Astrocyte (in vitro differentiated cells and primary cell): ENCODE results near the gene SEC22C. TPM values are rescaled to one million over a fixed set of nuclear protein-coding genes. Genes with fewer than 3 reads are reported as not detected.

Source experiments
- DNase-seq: peaks from one replicate; pipeline ENCODE4 v3.0.0-alpha.2; 2010; ENCODE audit warnings: low read depth
- FAIRE-seq: peaks from 2 replicates; lab custom pipeline; 2011; peaks lifted over from hg19 to GRCh38; lab: Jason Lieb, UNC
- H2AFZ ChIP-seq: 2 replicates; pipeline ENCODE4 v1.6.0; 2012; ENCODE audit warnings: low read depth, low read length, inconsistent platforms
- H3K27ac ChIP-seq: 2 replicates; pipeline ENCODE4 v1.5.1; 2011; ENCODE audit warnings: low read depth, low read length, inconsistent platforms
- H3K27me3 ChIP-seq: 2 replicates; pipeline ENCODE4 v1.6.0; 2011; ENCODE audit warnings: low read length, inconsistent platforms; ENCODE audit not compliant: insufficient read depth
- H3K36me3 ChIP-seq: 2 replicates; pipeline ENCODE4 v1.5.1; 2011; ENCODE audit warnings: low read length, inconsistent platforms; ENCODE audit not compliant: insufficient read depth
- H3K4me1 ChIP-seq: 2 replicates; pipeline ENCODE4 v1.5.1; 2011; ENCODE audit warnings: low read length, inconsistent platforms; ENCODE audit not compliant: insufficient read depth
- H3K4me2 ChIP-seq: 2 replicates; pipeline ENCODE4 v1.6.0; 2012; ENCODE audit warnings: low read length, inconsistent platforms
- H3K4me3 ChIP-seq: 2 replicates; pipeline ENCODE4 v1.5.1; 2011; ENCODE audit warnings: low read depth, mild to moderate bottlenecking, low read length, inconsistent platforms; ENCODE audit not compliant: insufficient read depth
- H3K79me2 ChIP-seq: 2 replicates; pipeline ENCODE4 v1.6.0; 2012; ENCODE audit warnings: mild to moderate bottlenecking, low read length, inconsistent platforms; ENCODE audit not compliant: insufficient read depth
- H3K9ac ChIP-seq: 2 replicates; pipeline ENCODE4 v1.6.0; 2012; ENCODE audit warnings: mild to moderate bottlenecking, low read length, inconsistent platforms
- H3K9me3 ChIP-seq: 2 replicates; pipeline ENCODE4 v1.5.1; 2012; ENCODE audit warnings: low read depth, mild to moderate bottlenecking, low read length, inconsistent platforms; ENCODE audit not compliant: insufficient read depth
- H4K20me1 ChIP-seq: 2 replicates; pipeline ENCODE4 v1.6.0; 2012; ENCODE audit warnings: low read length, inconsistent platforms; ENCODE audit not compliant: insufficient read depth
- H3K27ac Mint-ChIP-seq: one replicate; pipeline ENCODE4 v1.8.0; 2021; ENCODE audit warnings: mild to moderate bottlenecking, mixed read lengths; ENCODE audit not compliant: unreplicated experiment
- H3K27me3 Mint-ChIP-seq: one replicate; pipeline ENCODE4 v1.8.0; 2021; ENCODE audit warnings: low read depth, mixed read lengths; ENCODE audit not compliant: unreplicated experiment
- H3K36me3 Mint-ChIP-seq: one replicate; pipeline ENCODE4 v1.8.0; 2021; ENCODE audit warnings: low read depth, mixed read lengths; ENCODE audit not compliant: unreplicated experiment
- H3K4me1 Mint-ChIP-seq: one replicate; pipeline ENCODE4 v1.8.0; 2021; ENCODE audit warnings: low read depth, mixed read lengths; ENCODE audit not compliant: unreplicated experiment
- H3K4me3 Mint-ChIP-seq: one replicate; pipeline ENCODE4 v1.8.0; 2021; ENCODE audit warnings: mild to moderate bottlenecking, moderate library complexity, mixed read lengths; ENCODE audit not compliant: unreplicated experiment
- H3K9me3 Mint-ChIP-seq: one replicate; pipeline ENCODE4 v1.8.0; 2021; ENCODE audit warnings: mild to moderate bottlenecking, mixed read lengths; ENCODE audit not compliant: unreplicated experiment
- CTCF ChIP-seq: IDR thresholded peaks from 2 replicates; pipeline ENCODE4 v1.5.1; 2011; ENCODE audit warnings: low read depth, mild to moderate bottlenecking, inconsistent platforms, low read length, moderate library complexity; ENCODE audit not compliant: insufficient read depth
- EZH2 ChIP-seq: IDR thresholded peaks from 2 replicates; pipeline ENCODE4 v1.6.1; 2012; ENCODE audit warnings: mild to moderate bottlenecking, low read length, inconsistent platforms; ENCODE audit not compliant: insufficient read depth
- total RNA-seq: library from RNA; stranded (reverse); gene quantifications from 2 replicates; pipeline ENCODE4 v1.2.1, GENCODE V29; 2021

SEC22C gene
- total RNA-seq, 1 donor from 2014 or later, result 37.4 TPM

GRCh38 chr3:42532229-42532628 is 49.5 kb downstream of the SEC22C start:
- no peaks in the 10 kb centered on the region for H3K36me3 ChIP-seq
- Mint-ChIP-seq H3K27me3 (peaks cover 9% of the 10 kb centered on the region), H3K4me1 (peaks cover 17% of the 10 kb centered on the region), H3K4me3 (no peak overlapping the region), H3K9me3 (no peaks in the 10 kb centered on the region), H3K27ac (no peak overlapping the region), H3K36me3 (no peaks in the 10 kb centered on the region)
- H3K9me3 ChIP-seq, result no peaks in the 10 kb centered on the region
- H3K4me1 ChIP-seq, result no peaks in the 10 kb centered on the region
- FAIRE-seq, result no peak
- H3K27ac ChIP-seq, result no peak overlapping the region
- H2AFZ ChIP-seq, result no peak overlapping the region
- no peak overlapping the region for H3K9ac ChIP-seq
- no peak for DNase-seq
- no peaks in the 10 kb centered on the region for H4K20me1 ChIP-seq
- TF ChIP-seq CTCF, result no peak
- no peak for TF ChIP-seq EZH2
- H3K79me2 ChIP-seq, result no peaks in the 10 kb centered on the region
- no peak overlapping the region for H3K4me2 ChIP-seq
- no peaks in the 10 kb centered on the region for H3K27me3 ChIP-seq
- no peak overlapping the region for H3K4me3 ChIP-seq

- no peak for FAIRE-seq
- H3K36me3 ChIP-seq, result no peaks in the 10 kb centered on the region
Observed at GRCh38 chr3:42531470-42531869, 50.3 kb downstream of the SEC22C start.

More at GRCh38 chr3:42531470-42531869, 50.3 kb downstream of the SEC22C start:
- no peak overlapping the region for H3K4me2 ChIP-seq
- no peak overlapping the region for H3K27ac ChIP-seq
- DNase-seq, result no peak
- Mint-ChIP-seq H3K27me3 (peaks cover 9% of the 10 kb centered on the region), H3K4me3 (no peak overlapping the region), H3K27ac (no peak overlapping the region), H3K4me1 (peaks cover 17% of the 10 kb centered on the region), H3K9me3 (no peaks in the 10 kb centered on the region), H3K36me3 (no peaks in the 10 kb centered on the region)
- H3K79me2 ChIP-seq, result no peaks in the 10 kb centered on the region
- H3K9me3 ChIP-seq, result no peaks in the 10 kb centered on the region
- no peaks in the 10 kb centered on the region for H3K27me3 ChIP-seq
- H3K4me3 ChIP-seq, result no peak overlapping the region
- H3K4me1 ChIP-seq, result no peaks in the 10 kb centered on the region
- no peak overlapping the region for H2AFZ ChIP-seq
- TF ChIP-seq CTCF, result no peak
- no peak for TF ChIP-seq EZH2
- H4K20me1 ChIP-seq, result no peaks in the 10 kb centered on the region
- H3K9ac ChIP-seq, result no peak overlapping the region
